Mesenchymal stem cell (in vitro differentiated cells and primary cell): Measurements from ENCODE around the gene OSBPL7.

Experiments
- DNase-seq: peaks from one replicate; pipeline ENCODE4 v3.0.0-alpha.2; 2013
- H2AFZ ChIP-seq: one replicate; pipeline ENCODE4 v1.6.1; 2013; ENCODE audit warnings: low read depth, mild to moderate bottlenecking, control low read depth, inconsistent platforms, low read length, moderate library complexity
- H2AK5ac ChIP-seq: 2 replicates; pipeline ENCODE4 v1.6.1; 2013; ENCODE audit warnings: low read length, moderate library complexity, mild to moderate bottlenecking, inconsistent platforms; ENCODE audit not compliant: severe bottlenecking
- H2BK120ac ChIP-seq: one replicate; pipeline ENCODE4 v1.6.1; 2013; ENCODE audit warnings: low read depth, mild to moderate bottlenecking, inconsistent platforms, low read length, moderate library complexity
- H2BK12ac ChIP-seq, 2 experiments: one replicate each; pipeline ENCODE4 v1.6.1; 2013; ENCODE audit warnings: inconsistent platforms in 2 of 2, low read length in 2 of 2, mild to moderate bottlenecking in 2 of 2, moderate library complexity in 2 of 2, control low read depth in 1 of 2
- H2BK15ac ChIP-seq: one replicate; pipeline ENCODE4 v1.6.1; 2013; ENCODE audit warnings: mild to moderate bottlenecking, low read depth, inconsistent platforms; ENCODE audit not compliant: poor library complexity, severe bottlenecking
- H2BK5ac ChIP-seq: 2 replicates; pipeline ENCODE4 v1.6.1; 2013; ENCODE audit warnings: low read depth, mild to moderate bottlenecking, low read length, control low read depth, inconsistent platforms; ENCODE audit not compliant: poor library complexity, severe bottlenecking
- H3K14ac ChIP-seq, 2 experiments: one replicate each; pipeline ENCODE4 v1.6.1; 2013; ENCODE audit warnings: inconsistent platforms in 2 of 2, low read length in 2 of 2, control low read depth in 1 of 2, mild to moderate bottlenecking in 1 of 2, moderate library complexity in 1 of 2
- H3K18ac ChIP-seq, 2 experiments: one replicate each; pipeline ENCODE4 v1.6.1; 2013; ENCODE audit warnings: inconsistent platforms in 2 of 2, low read length in 2 of 2, control low read depth in 1 of 2, low read depth in 1 of 2, mild to moderate bottlenecking in 1 of 2
- H3K23ac ChIP-seq, 2 experiments: one replicate each; pipeline ENCODE4 v1.6.1; 2013; ENCODE audit warnings: inconsistent platforms in 2 of 2, low read length in 2 of 2, mild to moderate bottlenecking in 2 of 2, moderate library complexity in 2 of 2, control low read depth in 1 of 2
- H3K27ac ChIP-seq: 2 replicates; pipeline ENCODE4 v1.5.1; 2013; ENCODE audit warnings: mild to moderate bottlenecking, moderate library complexity, low read length, control low read depth, inconsistent platforms; ENCODE audit not compliant: poor library complexity, severe bottlenecking
- H3K27me3 ChIP-seq, 2 experiments: 2 replicates each; pipeline versions ENCODE4 v1.6.1 to v1.7.0; 2013; ENCODE audit warnings: low read length in 2 of 2, mild to moderate bottlenecking in 2 of 2, moderate library complexity in 2 of 2, control low read depth in 1 of 2, inconsistent platforms in 1 of 2; ENCODE audit not compliant: control insufficient read depth in 1 of 2, insufficient read depth in 1 of 2
- H3K36me3 ChIP-seq, 2 experiments: 2 replicates each; pipeline versions ENCODE4 v1.6.1 to v1.7.0; 2013; ENCODE audit warnings: low read length in 2 of 2, control low read depth in 1 of 2, inconsistent platforms in 1 of 2, low read depth in 1 of 2, mild to moderate bottlenecking in 1 of 2; ENCODE audit not compliant: insufficient read depth in 2 of 2, control insufficient read depth in 1 of 2
- H3K4ac ChIP-seq, 2 experiments: one replicate each; pipeline ENCODE4 v1.6.1; 2013; ENCODE audit warnings: inconsistent platforms in 2 of 2, low read length in 2 of 2, mild to moderate bottlenecking in 2 of 2, moderate library complexity in 2 of 2, control low read depth in 1 of 2, low read depth in 1 of 2
- H3K4me1 ChIP-seq: 2 replicates; pipeline ENCODE4 v1.6.1; 2013; ENCODE audit warnings: low read depth, low read length, control low read depth; ENCODE audit not compliant: control insufficient read depth, insufficient read depth
- H3K4me2 ChIP-seq: 2 replicates; pipeline ENCODE4 v1.6.1; 2013; ENCODE audit warnings: low read length, mild to moderate bottlenecking, inconsistent platforms; ENCODE audit not compliant: poor library complexity, severe bottlenecking
- H3K4me3 ChIP-seq, 2 experiments: 2 replicates each; pipeline versions ENCODE4 v1.5.1 to v1.7.0; 2013; ENCODE audit warnings: low read length in 2 of 2, mild to moderate bottlenecking in 2 of 2, control low read depth in 1 of 2, low read depth in 1 of 2; ENCODE audit not compliant: insufficient read depth in 1 of 2
- H3K79me1 ChIP-seq: replicated peaks from 2 replicates; pipeline ENCODE4 v1.6.1; 2013; ENCODE audit warnings: mild to moderate bottlenecking, control low read depth, low read length, inconsistent platforms; ENCODE audit not compliant: poor library complexity, severe bottlenecking
- H3K9ac ChIP-seq: 2 replicates; pipeline ENCODE4 v1.7.0; 2013; ENCODE audit warnings: mild to moderate bottlenecking, low read length, moderate library complexity
- H3K9me3 ChIP-seq: 2 replicates; pipeline ENCODE4 v1.7.0; 2013; ENCODE audit warnings: mild to moderate bottlenecking, low read length; ENCODE audit not compliant: control insufficient read depth
- H4K8ac ChIP-seq: one replicate; pipeline ENCODE4 v1.6.1; 2013; ENCODE audit warnings: inconsistent platforms, mild to moderate bottlenecking, low read length, moderate library complexity
- H4K91ac ChIP-seq: one replicate; pipeline ENCODE4 v1.6.1; 2013; ENCODE audit warnings: mild to moderate bottlenecking, low read length, inconsistent platforms
- WGBS: methylation state at CpG from one replicate; pipeline ENCODE4 v1.1.7; 2013; ENCODE audit warnings: mixed read lengths; 5-methylcytosine and 5-hydroxymethylcytosine counted together

Gene OSBPL7

GRCh38 chr17:47800686-47801085, 20.9 kb downstream of the OSBPL7 start:
- H3K4me1 ChIP-seq, result no peaks in the 10 kb centered on the region
- H3K18ac ChIP-seq, result no peak overlapping the region
- H3K27me3 ChIP-seq, result peaks cover 28 to 58% of the 10 kb centered on the region in 2 experiments
- H2AFZ ChIP-seq, result no peak overlapping the region
- no peak overlapping the region for H3K9ac ChIP-seq
- H3K4ac ChIP-seq, result no peak overlapping the region
- no peak overlapping the region for H4K91ac ChIP-seq
- no peak overlapping the region for H3K14ac ChIP-seq
- no peak overlapping the region for H3K23ac ChIP-seq
- no peak overlapping the region for H2AK5ac ChIP-seq
- no peak for DNase-seq
- no peak overlapping the region for H3K4me2 ChIP-seq
- H4K8ac ChIP-seq, result no peak overlapping the region
- H2BK15ac ChIP-seq, result no peak overlapping the region
- WGBS, result 89% methylated on average over 9 of the region's 12 CpGs
- H3K27ac ChIP-seq, result no peak overlapping the region
- no peaks in the 10 kb centered on the region for H3K36me3 ChIP-seq
- H2BK12ac ChIP-seq, result no peak overlapping the region
- H2BK120ac ChIP-seq, result no peak overlapping the region
- no peak overlapping the region for H2BK5ac ChIP-seq
- no peak overlapping the region for H3K4me3 ChIP-seq
- no peaks in the 10 kb centered on the region for H3K79me1 ChIP-seq
- no peaks in the 10 kb centered on the region for H3K9me3 ChIP-seq

- no peaks in the 10 kb centered on the region for H3K9me3 ChIP-seq
- H3K4me3 ChIP-seq, result no peak overlapping the region
- H2BK15ac ChIP-seq, result no peak overlapping the region
- H3K79me1 ChIP-seq, result no peaks in the 10 kb centered on the region
- no peak overlapping the region for H2AK5ac ChIP-seq
- no peak overlapping the region for H3K14ac ChIP-seq
- no peak overlapping the region for H3K27ac ChIP-seq
- H2AFZ ChIP-seq, result no peak overlapping the region
- H2BK120ac ChIP-seq, result no peak overlapping the region
- H3K23ac ChIP-seq, result no peak overlapping the region
- peaks cover 27 to 61% of the 10 kb centered on the region in 2 experiments for H3K27me3 ChIP-seq
- H4K91ac ChIP-seq, result no peak overlapping the region
- H4K8ac ChIP-seq, result no peak overlapping the region
- no peaks in the 10 kb centered on the region for H3K36me3 ChIP-seq
- WGBS, result 67% methylated on average over 2 of the region's 2 CpGs
- no peak overlapping the region for H2BK12ac ChIP-seq
- DNase-seq, result no peak
- no peak overlapping the region for H3K4ac ChIP-seq
- no peak overlapping the region for H2BK5ac ChIP-seq
- H3K4me1 ChIP-seq, result no peaks in the 10 kb centered on the region
- H3K4me2 ChIP-seq, result no peak overlapping the region
- H3K9ac ChIP-seq, result no peak overlapping the region
- H3K18ac ChIP-seq, result no peak overlapping the region
These were observed 23.8 kb downstream of the OSBPL7 start for GRCh38 chr17:47797797-47798196.

- H2BK15ac ChIP-seq, result no peak overlapping the region
- H3K9ac ChIP-seq, result no peak overlapping the region
- no peak overlapping the region for H4K91ac ChIP-seq
- H3K23ac ChIP-seq, result no peak overlapping the region
- H3K4me2 ChIP-seq, result no peak overlapping the region
- no peak overlapping the region for H3K14ac ChIP-seq
- 85% methylated on average over 2 of the region's 6 CpGs for WGBS
- no peak overlapping the region for H3K4me3 ChIP-seq
- no peak overlapping the region for H2BK5ac ChIP-seq
- H2AFZ ChIP-seq, result no peak overlapping the region
- no peaks in the 10 kb centered on the region for H3K9me3 ChIP-seq
- H3K27ac ChIP-seq, result no peak overlapping the region
- no peaks in the 10 kb centered on the region for H3K79me1 ChIP-seq
- peaks cover 7% of the 10 kb centered on the region for H3K4me1 ChIP-seq
- H3K36me3 ChIP-seq, result no peaks in the 10 kb centered on the region
- no peak overlapping the region for H4K8ac ChIP-seq
- H3K4ac ChIP-seq, result no peak overlapping the region
- H3K27me3 ChIP-seq, result peaks cover 49 to 69% of the 10 kb centered on the region in 2 experiments
- H2BK120ac ChIP-seq, result no peak overlapping the region
- no peak overlapping the region for H3K18ac ChIP-seq
- no peak for DNase-seq
- no peak overlapping the region for H2AK5ac ChIP-seq
- H2BK12ac ChIP-seq, result no peak overlapping the region
These were observed 28.6 kb downstream of the OSBPL7 start for GRCh38 chr17:47792979-47793378.

GRCh38 chr17:47792457-47792856, 29.1 kb downstream of the OSBPL7 start:
- Histone ChIP-seq H3K4me1 (peaks cover 7% of the 10 kb centered on the region), H3K9me3 (no peaks in the 10 kb centered on the region), H3K27me3 (peaks cover 53 to 74% of the 10 kb centered on the region in 2 experiments), H2BK5ac (no peak overlapping the region), H2AFZ (no peak overlapping the region), H2BK15ac (no peak overlapping the region), H3K79me1 (no peaks in the 10 kb centered on the region), H3K4me3 (no peak overlapping the region), H2BK120ac (no peak overlapping the region), H4K91ac (no peak overlapping the region), H3K14ac (no peak overlapping the region), H3K4me2 (no peak overlapping the region), H4K8ac (no peak overlapping the region), H3K23ac (no peak overlapping the region), H2BK12ac (no peak overlapping the region), H3K36me3 (no peaks in the 10 kb centered on the region), H2AK5ac (no peak overlapping the region), H3K4ac (no peak overlapping the region), H3K9ac (no peak overlapping the region), H3K18ac (no peak overlapping the region), H3K27ac (no peak overlapping the region)
- DNase-seq, result no peak
- no CpG with 5 or more reads among the region's 1 CpG for WGBS
